ENCODE measurements around the gene CTNNAL1. TPM values are rescaled to one million over a fixed set of nuclear protein-coding genes. Genes with fewer than 3 reads are reported as not detected.
A peak's percentile ranks its signal among the peaks of the same experiment; 100 is the strongest.

The CTNNAL1 gene
- total and polyA plus RNA-seq, 8 donors, result 15.6 to 87.0 (median 53.7) TPM

GRCh38 chr9:109019420-109019819 lies 6.1 kb upstream of the CTNNAL1 start:
- intact Hi-C loops (cut with DNase I; ENCODE audit: low total_unique reads), result no loop called here
- Histone ChIP-seq H3K4me3 (no peak overlapping the region), H3K4me1 (peaks cover 5 to 35% (median 24%) of the 10 kb centered on the region in 4 donors), H3K27me3 (no peaks in the 10 kb centered on the region), H3K36me3 (peaks cover 8 to 33% (median 20%) of the 10 kb centered on the region in 4 donors), H3K9me3 (no peaks in the 10 kb centered on the region), H3K27ac (no peak overlapping the region)
- TF ChIP-seq EP300 (IDR thresholded peaks at IDR 0.05) (no peak), POLR2AphosphoS5 (IDR thresholded peaks at IDR 0.05) (no peak), CTCF (IDR thresholded peaks at IDR 0.05) (no peak)
- 77 to 94% (median 91%) methylated on average over 3 of the region's 3 CpGs for WGBS, 5 donors
- no peak for DNase-seq

- 66 to 81% (median 75%) methylated on average over 6 of the region's 6 CpGs for WGBS, 5 donors
- intact Hi-C loops (cut with DNase I; ENCODE audit: low total_unique reads), result no loop called here
- Histone ChIP-seq H3K36me3 (peaks cover 8 to 25% (median 20%) of the 10 kb centered on the region in 4 donors), H3K9me3 (no peaks in the 10 kb centered on the region), H3K4me3 (no peak overlapping the region), H3K27ac (no peak overlapping the region), H3K4me1 (peaks cover 11 to 34% (median 26%) of the 10 kb centered on the region in 4 donors), H3K27me3 (no peaks in the 10 kb centered on the region)
- TF ChIP-seq POLR2AphosphoS5 (IDR thresholded peaks at IDR 0.05) (no peak), EP300 (IDR thresholded peaks at IDR 0.05) (no peak), POLR2A (IDR thresholded peaks at IDR 0.05) (no peak), CTCF (IDR thresholded peaks at IDR 0.05) (no peak)
- DNase-seq, result no peak
These were observed 4.2 kb upstream of the CTNNAL1 start for GRCh38 chr9:109017493-109017892.

GRCh38 chr9:109017061-109017460 lies 3.8 kb upstream of the CTNNAL1 start:
- no peak overlapping the region for H3K27ac ChIP-seq
- no peaks in the 10 kb centered on the region for H3K9me3 ChIP-seq
- H3K4me3 ChIP-seq, result no peak overlapping the region
- no peaks in the 10 kb centered on the region for H3K27me3 ChIP-seq
- peak in 1 of 2 donors; percentile 22 for DNase-seq
- peaks cover 13 to 34% (median 29%) of the 10 kb centered on the region in 4 donors for H3K4me1 ChIP-seq
- intact Hi-C loops (cut with DNase I; ENCODE audit: low total_unique reads), result no loop called here
- TF ChIP-seq POLR2AphosphoS5 (IDR thresholded peaks at IDR 0.05) (no peak), EP300 (IDR thresholded peaks at IDR 0.05) (no peak), POLR2A (IDR thresholded peaks at IDR 0.05) (no peak), CTCF (IDR thresholded peaks at IDR 0.05) (no peak)
- peaks cover 8 to 25% (median 20%) of the 10 kb centered on the region in 4 donors for H3K36me3 ChIP-seq

- no peak overlapping the region for H3K4me3 ChIP-seq
- intact Hi-C loops (cut with DNase I; ENCODE audit: low total_unique reads), result no loop called here
- H3K27me3 ChIP-seq, result no peaks in the 10 kb centered on the region
- DNase-seq, result no peak
- 79 to 88% (median 88%) methylated on average over 1 of the region's 1 CpG for WGBS, 5 donors
- H3K27ac ChIP-seq, result no peak overlapping the region
- TF ChIP-seq CTCF (IDR thresholded peaks at IDR 0.05) (no peak), EP300 (IDR thresholded peaks at IDR 0.05) (no peak), POLR2AphosphoS5 (IDR thresholded peaks at IDR 0.05) (no peak)
- H3K36me3 ChIP-seq, result peaks cover 8 to 24% (median 20%) of the 10 kb centered on the region in 4 donors
- H3K4me1 ChIP-seq, result peaks cover 22 to 43% (median 35%) of the 10 kb centered on the region in 4 donors
- H3K9me3 ChIP-seq, result no peaks in the 10 kb centered on the region
These were observed 2.8 kb upstream of the CTNNAL1 start for GRCh38 chr9:109016132-109016531.

Data from stomach (tissue), 9 donors.